ENCODE results near the gene MKNK2. TPM values are rescaled to one million over a fixed set of nuclear protein-coding genes. Genes with fewer than 3 reads are reported as not detected.

MKNK2 gene
- total RNA-seq, 3 donors from 2014 or later (not counting 1 experiment from before 2014, with no cell fraction given) = 259 to 389 (median 322) TPM

DNA sequence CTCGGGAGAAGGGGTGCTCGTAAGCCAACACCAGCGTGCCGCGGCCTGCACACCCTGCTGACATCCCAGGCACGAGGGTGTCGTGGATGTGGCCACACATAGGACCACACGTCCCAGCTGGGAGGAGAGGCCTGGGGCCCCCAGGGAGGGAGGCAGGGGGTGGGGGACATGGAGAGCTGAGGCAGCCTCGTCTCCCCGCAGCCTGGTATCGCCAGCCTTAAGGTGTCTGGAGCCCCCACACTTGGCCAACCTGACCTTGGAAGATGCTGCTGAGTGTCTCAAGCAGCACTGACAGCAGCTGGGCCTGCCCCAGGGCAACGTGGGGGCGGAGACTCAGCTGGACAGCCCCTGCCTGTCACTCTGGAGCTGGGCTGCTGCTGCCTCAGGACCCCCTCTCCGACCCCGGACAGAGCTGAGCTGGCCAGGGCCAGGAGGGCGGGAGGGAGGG is 48.0 kb upstream of the MKNK2 start:
- Mint-ChIP-seq H3K36me3 (no peaks in the 10 kb centered on the region), H3K4me1 (peaks cover 19 to 36% of the 10 kb centered on the region in 2 donors), H3K27ac (no peak overlapping the region), H3K27me3 (ENCODE audit: low read depth in 2 of 2) (no peaks in the 10 kb centered on the region), H3K9me3 (no peaks in the 10 kb centered on the region), H3K4me3 (no peak overlapping the region)
- intact Hi-C loops (cut with micrococcal nuclease) = loop anchor here (5.0 kb wide), 1 partner anchor 37 kb away; no protein-coding TSS in a partner anchor
- no peak overlapping the region for H3K27ac ChIP-seq (ENCODE audit: low read length)
- H3K36me3 ChIP-seq (ENCODE audit: control insufficient read depth, insufficient read depth, low read length) = peaks cover 27% of the 10 kb centered on the region
- DNase-seq (no peak), ATAC-seq (no peak)
- H3K27me3 ChIP-seq (ENCODE audit: control insufficient read depth, insufficient read depth, low read length) = no peaks in the 10 kb centered on the region
- WGBS (ENCODE audit: insufficient coverage) = 88% methylated on average over 16 of the region's 16 CpGs
- no peak overlapping the region for H3K4me3 ChIP-seq (ENCODE audit: low read length)
- TF ChIP-seq, protein P1, sequence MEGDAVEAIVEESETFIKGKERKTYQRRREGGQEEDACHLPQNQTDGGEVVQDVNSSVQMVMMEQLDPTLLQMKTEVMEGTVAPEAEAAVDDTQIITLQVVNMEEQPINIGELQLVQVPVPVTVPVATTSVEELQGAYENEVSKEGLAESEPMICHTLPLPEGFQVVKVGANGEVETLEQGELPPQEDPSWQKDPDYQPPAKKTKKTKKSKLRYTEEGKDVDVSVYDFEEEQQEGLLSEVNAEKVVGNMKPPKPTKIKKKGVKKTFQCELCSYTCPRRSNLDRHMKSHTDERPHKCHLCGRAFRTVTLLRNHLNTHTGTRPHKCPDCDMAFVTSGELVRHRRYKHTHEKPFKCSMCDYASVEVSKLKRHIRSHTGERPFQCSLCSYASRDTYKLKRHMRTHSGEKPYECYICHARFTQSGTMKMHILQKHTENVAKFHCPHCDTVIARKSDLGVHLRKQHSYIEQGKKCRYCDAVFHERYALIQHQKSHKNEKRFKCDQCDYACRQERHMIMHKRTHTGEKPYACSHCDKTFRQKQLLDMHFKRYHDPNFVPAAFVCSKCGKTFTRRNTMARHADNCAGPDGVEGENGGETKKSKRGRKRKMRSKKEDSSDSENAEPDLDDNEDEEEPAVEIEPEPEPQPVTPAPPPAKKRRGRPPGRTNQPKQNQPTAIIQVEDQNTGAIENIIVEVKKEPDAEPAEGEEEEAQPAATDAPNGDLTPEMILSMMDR (IDR thresholded peaks at IDR 0.05) = no peak
- H3K9me3 ChIP-seq (ENCODE audit: control insufficient read depth, insufficient read depth, low read length) = no peaks in the 10 kb centered on the region
- peaks cover 28% of the 10 kb centered on the region for H3K4me1 ChIP-seq (ENCODE audit: control insufficient read depth, insufficient read depth, low read length)

GRCh38 chr19:2097886-2098327 is 46.9 kb upstream of the MKNK2 start:
- H3K36me3 ChIP-seq (ENCODE audit: control insufficient read depth, insufficient read depth, low read length) = peaks cover 31% of the 10 kb centered on the region
- intact Hi-C loops (cut with micrococcal nuclease) = loop anchor here (2.0 to 5.0 kb wide), 3 partner anchors 15 to 79 kb away; no protein-coding TSS in a partner anchor
- no peak for DNase-seq
- Mint-ChIP-seq H3K4me1 (peaks cover 19 to 39% of the 10 kb centered on the region in 2 donors), H3K4me3 (no peak overlapping the region), H3K27me3 (ENCODE audit: low read depth in 2 of 2) (no peaks in the 10 kb centered on the region), H3K27ac (no peak overlapping the region), H3K9me3 (no peaks in the 10 kb centered on the region), H3K36me3 (no peaks in the 10 kb centered on the region)
- TF ChIP-seq, protein P1 (IDR thresholded peaks at IDR 0.05) = no peak
- no peak for ATAC-seq
- no peaks in the 10 kb centered on the region for H3K9me3 ChIP-seq (ENCODE audit: control insufficient read depth, insufficient read depth, low read length)
- H3K4me1 ChIP-seq (ENCODE audit: control insufficient read depth, insufficient read depth, low read length) = peaks cover 40% of the 10 kb centered on the region
- H3K4me3 ChIP-seq (ENCODE audit: low read length) = no peak overlapping the region
- 92% methylated on average over 23 of the region's 23 CpGs for WGBS (ENCODE audit: insufficient coverage)
- H3K27ac ChIP-seq (ENCODE audit: low read length) = no peak overlapping the region
- no peaks in the 10 kb centered on the region for H3K27me3 ChIP-seq (ENCODE audit: control insufficient read depth, insufficient read depth, low read length)

GRCh38 chr19:2097203-2097885 is 46.3 kb upstream of the MKNK2 start:
- no peaks in the 10 kb centered on the region for H3K36me3 Mint-ChIP-seq
- TF ChIP-seq, protein P1 (IDR thresholded peaks at IDR 0.05) = peak; percentile 3
- Histone ChIP-seq H3K4me1 (ENCODE audit: control insufficient read depth, insufficient read depth, low read length) (peaks cover 46% of the 10 kb centered on the region), H3K9me3 (ENCODE audit: control insufficient read depth, insufficient read depth, low read length) (no peaks in the 10 kb centered on the region), H3K27me3 (ENCODE audit: control insufficient read depth, insufficient read depth, low read length) (no peaks in the 10 kb centered on the region), H3K27ac (ENCODE audit: low read length) (peak overlapping the region; percentile 61), H3K4me3 (ENCODE audit: low read length) (peak overlapping the region; percentile 43), H3K36me3 (ENCODE audit: control insufficient read depth, insufficient read depth, low read length) (peaks cover 33% of the 10 kb centered on the region)
- H3K27ac Mint-ChIP-seq = peak overlapping the region; percentile 88 to 90
- intact Hi-C loops (cut with micrococcal nuclease) = loop anchor here (2.0 to 5.0 kb wide), 3 partner anchors 15 to 79 kb away; no protein-coding TSS in a partner anchor
- ATAC-seq (peak in 1 of 3 donors; percentile 1), DNase-seq (peak; percentile 50 to 84)
- H3K9me3 Mint-ChIP-seq = no peaks in the 10 kb centered on the region
- H3K4me3 Mint-ChIP-seq = peak overlapping the region; percentile 98
- H3K27me3 Mint-ChIP-seq (ENCODE audit: low read depth in 2 of 2) = no peaks in the 10 kb centered on the region
- H3K4me1 Mint-ChIP-seq = peaks cover 19 to 39% of the 10 kb centered on the region in 2 donors
- 24% methylated on average over 30 of the region's 30 CpGs for WGBS (ENCODE audit: insufficient coverage)
